Measurements from ENCODE around the gene ZNF23.

ZNF23 gene

GRCh38 chr16:71472051-71472450 is 10.0 kb upstream of the ZNF23 start:
- no peak for DNase-seq

GRCh38 chr16:71467810-71468209 is 5.8 kb upstream of the ZNF23 start:
- DNase-seq = peak in 1 of 56 donors; percentile 2

- no peak for DNase-seq
Observed at GRCh38 chr16:71464231-71464630, 2.2 kb upstream of the ZNF23 start.

- DNase-seq = no peak
Observed at GRCh38 chr16:71460941-71461340, 1.1 kb downstream of the ZNF23 start.

- DNase-seq = no peak
Observed at GRCh38 chr16:71460236-71460635, 1.8 kb downstream of the ZNF23 start.

GRCh38 chr16:71459510-71459909 is 2.5 kb downstream of the ZNF23 start:
- no peak for DNase-seq

- DNase-seq = no peak
Observed at GRCh38 chr16:71456801-71457200, 5.2 kb downstream of the ZNF23 start.

GRCh38 chr16:71453036-71453435 is 9.0 kb downstream of the ZNF23 start:
- DNase-seq = no peak

GRCh38 chr16:71449020-71449419 is 13.0 kb downstream of the ZNF23 start:
- DNase-seq = no peak

GRCh38 chr16:71448274-71448866 is 13.7 kb downstream of the ZNF23 start:
- DNase-seq = no peak

- no peak for DNase-seq
Observed at GRCh38 chr16:71443714-71444113, 18.3 kb downstream of the ZNF23 start.

- no peak for DNase-seq
Observed at GRCh38 chr16:71442051-71442440, 20.0 kb downstream of the ZNF23 start, which contains the start of gene TLE7. TLE7 (minus strand) TSS chr16:71442054; CDS start chr16:71433324, 8,730 bp downstream.

- DNase-seq = no peak
Observed at GRCh38 chr16:71441348-71442050, 20.5 kb downstream of the ZNF23 start.

- DNase-seq = no peak
Observed at GRCh38 chr16:71440669-71441347, 21.2 kb downstream of the ZNF23 start.

- DNase-seq = no peak
Observed at GRCh38 chr16:71439523-71439922, 22.5 kb downstream of the ZNF23 start.

GRCh38 chr16:71436473-71436872 is 25.6 kb downstream of the ZNF23 start:
- DNase-seq = no peak

GRCh38 chr16:71432906-71433305 is 29.1 kb downstream of the ZNF23 start:
- DNase-seq = no peak

- no peak for DNase-seq
Observed at GRCh38 chr16:71431991-71432390, 30.1 kb downstream of the ZNF23 start.

GRCh38 chr16:71431176-71431575 is 30.9 kb downstream of the ZNF23 start:
- DNase-seq = no peak

GRCh38 chr16:71430744-71431143 is 31.3 kb downstream of the ZNF23 start:
- DNase-seq = no peak

- DNase-seq = no peak
Observed at GRCh38 chr16:71429581-71429980, 32.5 kb downstream of the ZNF23 start.

- DNase-seq = no peak
Observed at GRCh38 chr16:71428883-71429282, 33.2 kb downstream of the ZNF23 start.

GRCh38 chr16:71428385-71428784 is 33.7 kb downstream of the ZNF23 start:
- DNase-seq = no peak

Data from nucleus accumbens (tissue), 56 donors.